IMR-90 (cell line): ENCODE results near the gene PVALEF. TPM values are rescaled to one million over a fixed set of nuclear protein-coding genes. Genes with fewer than 3 reads are reported as not detected.

Experiments
- ATAC-seq: fragments of 200-7000 bp; cut with Tn5 transposase; 2 replicates; pipeline ENCODE4 v1.9.1; 2020; ENCODE audit warnings: low read depth, mild to moderate bottlenecking, moderate library complexity
- BruUV-seq: library from RNA; stranded (reverse); fragments of 400-500 nt; replicated peaks from 2 replicates; lab custom pipeline; 2021; lab: Mats Ljungman, UMichigan
- CTCF ChIA-PET: fragments of 300-600 bp; formaldehyde crosslinking; extraction: SDS; loops from one replicate; lab custom pipeline; 2021; ENCODE audit warnings: antibody characterized with exemption; lab: Yijun Ruan, JAX
- POLR2A ChIA-PET: fragments of 300-600 bp; sonication (Branson Sonifier 250); formaldehyde crosslinking; loops from one replicate; lab custom pipeline; 2022; ENCODE audit warnings: antibody characterized with exemption; ENCODE audit not compliant: unreplicated experiment; lab: Charles Lee
- DNase-seq: peaks from one replicate; pipeline ENCODE4 v3.0.0; 2013
- H2AFZ ChIP-seq: replicated peaks from 2 replicates; pipeline ENCODE3; 2013; ENCODE audit warnings: low read length, mild to moderate bottlenecking; ENCODE audit not compliant: poor library complexity
- H2AK5ac ChIP-seq: 2 replicates; pipeline ENCODE4 v1.6.1; 2013; ENCODE audit warnings: low read depth, low read length, inconsistent platforms
- H2AK9ac ChIP-seq: replicated peaks from 2 replicates; pipeline ENCODE3; 2013; ENCODE audit warnings: mild to moderate bottlenecking, low read depth, low read length, moderate library complexity; ENCODE audit not compliant: poor library complexity
- H2BK120ac ChIP-seq: 2 replicates; pipeline ENCODE4 v1.6.1; 2013; ENCODE audit warnings: low read depth, low read length, inconsistent platforms
- H2BK15ac ChIP-seq: 3 replicates; pipeline ENCODE4 v1.6.1; 2013; ENCODE audit warnings: low read depth, low read length, inconsistent platforms
- H2BK20ac ChIP-seq: 2 replicates; pipeline ENCODE4 v1.6.1; 2013; ENCODE audit warnings: low read depth, mild to moderate bottlenecking, inconsistent platforms, low read length, moderate library complexity
- H2BK5ac ChIP-seq: 2 replicates; pipeline ENCODE4 v1.6.1; 2013; ENCODE audit warnings: mild to moderate bottlenecking, low read depth, low read length, inconsistent platforms; ENCODE audit not compliant: poor library complexity, severe bottlenecking
- H3K14ac ChIP-seq: replicated peaks from 2 replicates; pipeline ENCODE4 v1.6.1; 2013; ENCODE audit warnings: low read depth, low read length, inconsistent platforms
- H3K18ac ChIP-seq: 2 replicates; pipeline ENCODE4 v1.6.1; 2013; ENCODE audit warnings: low read depth, low read length, control low read depth
- H3K23ac ChIP-seq: 2 replicates; pipeline ENCODE4 v1.6.1; 2013; ENCODE audit warnings: low read depth, low read length, inconsistent platforms
- H3K27ac ChIP-seq: 2 replicates; pipeline ENCODE4 v1.5.1; 2013; ENCODE audit warnings: mild to moderate bottlenecking, control low read depth, low read length; ENCODE audit not compliant: insufficient read depth
- H3K27me3 ChIP-seq: 2 replicates; pipeline ENCODE4 v1.6.1; 2013; ENCODE audit warnings: low read length; ENCODE audit not compliant: control insufficient read depth, insufficient read depth
- H3K36me3 ChIP-seq: 2 replicates; pipeline ENCODE4 v1.6.1; 2013; ENCODE audit warnings: low read length, mixed read lengths; ENCODE audit not compliant: control insufficient read depth, insufficient read depth
- H3K4ac ChIP-seq: 2 replicates; pipeline ENCODE4 v1.6.1; 2013; ENCODE audit warnings: low read depth, low read length, inconsistent platforms
- H3K4me1 ChIP-seq: 2 replicates; pipeline ENCODE4 v1.6.1; 2013; ENCODE audit warnings: low read length, mixed read lengths; ENCODE audit not compliant: control insufficient read depth, insufficient read depth
- H3K4me2 ChIP-seq: 2 replicates; pipeline ENCODE4 v1.6.1; 2013; ENCODE audit warnings: low read depth, mild to moderate bottlenecking, control low read depth, low read length, moderate library complexity
- H3K4me3 ChIP-seq: 2 replicates; pipeline ENCODE4 v1.5.1; 2013; ENCODE audit warnings: low read depth, mild to moderate bottlenecking, control low read depth, low read length, moderate library complexity; ENCODE audit not compliant: insufficient read depth
- H3K56ac ChIP-seq: 2 replicates; pipeline ENCODE4 v1.6.1; 2013; ENCODE audit warnings: low read length, inconsistent platforms; ENCODE audit not compliant: insufficient read depth; ENCODE audit errors: extremely low read depth
- H3K79me1 ChIP-seq, 2 experiments: 2 replicates each; pipeline ENCODE4 v1.6.1; 2013; ENCODE audit warnings: low read length in 2 of 2, inconsistent platforms in 1 of 2, low read depth in 1 of 2
- H3K9ac ChIP-seq: 2 replicates; pipeline ENCODE4 v1.6.1; 2013; ENCODE audit warnings: low read depth, low read length, control low read depth
- H3K9me1 ChIP-seq: 2 replicates; pipeline ENCODE4 v1.6.1; 2013; ENCODE audit warnings: low read length, inconsistent platforms; ENCODE audit not compliant: insufficient read depth
- H3K9me3 ChIP-seq: 2 replicates; pipeline ENCODE4 v1.6.1; 2013; ENCODE audit warnings: low read length; ENCODE audit not compliant: control insufficient read depth, insufficient read depth
- H4K20me1 ChIP-seq: 2 replicates; pipeline ENCODE4 v1.6.1; 2013; ENCODE audit warnings: low read length, inconsistent platforms; ENCODE audit not compliant: insufficient read depth
- H4K5ac ChIP-seq: 2 replicates; pipeline ENCODE4 v1.6.1; 2013; ENCODE audit warnings: mild to moderate bottlenecking, low read depth, low read length, control low read depth
- H4K8ac ChIP-seq, 2 experiments: 2 replicates each; pipeline ENCODE4 v1.6.1; 2013; ENCODE audit warnings: low read depth in 2 of 2, low read length in 2 of 2, control low read depth in 1 of 2, inconsistent platforms in 1 of 2
- H4K91ac ChIP-seq: 2 replicates; pipeline ENCODE4 v1.6.1; 2013; ENCODE audit warnings: low read depth, low read length, inconsistent platforms; ENCODE audit not compliant: insufficient read depth
- BHLHE40 ChIP-seq: fragments of 150-350 bp; IDR thresholded peaks from 2 replicates; pipeline ENCODE4 v1.6.1; 2016; ENCODE audit warnings: mild to moderate bottlenecking, low read depth, low read length
- CEBPB ChIP-seq: IDR thresholded peaks from 2 replicates; pipeline ENCODE4 v1.6.1; 2012; ENCODE audit warnings: low read depth, low read length, improper control_type of control experiment
- CHD1 ChIP-seq: IDR thresholded peaks from 2 replicates; pipeline ENCODE4 v1.6.1; 2012; ENCODE audit warnings: low read depth, low read length, improper control_type of control experiment
- MAFK ChIP-seq: IDR thresholded peaks from 2 replicates; pipeline ENCODE4 v1.6.1; 2012; ENCODE audit warnings: low read depth, low read length, improper control_type of control experiment
- MAZ ChIP-seq: IDR thresholded peaks from 2 replicates; pipeline ENCODE4 v1.6.1; 2012; ENCODE audit warnings: low read depth, mild to moderate bottlenecking, low read length, improper control_type of control experiment, moderate library complexity, borderline replicate concordance
- MXI1 ChIP-seq: IDR thresholded peaks from 2 replicates; pipeline ENCODE4 v1.6.1; 2012; ENCODE audit warnings: low read depth, mild to moderate bottlenecking, low read length, moderate library complexity, borderline replicate concordance
- NFE2L2 ChIP-seq: fragments of 150-350 bp; IDR thresholded peaks from 2 replicates; pipeline ENCODE4 v1.6.1; 2016; ENCODE audit warnings: low read depth, mild to moderate bottlenecking, low read length
- POLR2A ChIP-seq: IDR thresholded peaks from 2 replicates; pipeline ENCODE4 v1.6.1; 2012; ENCODE audit warnings: mild to moderate bottlenecking, low read depth, low read length
- RAD21 ChIP-seq: IDR thresholded peaks from 2 replicates; pipeline ENCODE4 v1.6.1; 2012; ENCODE audit warnings: low read length, improper control_type of control experiment
- SMC3 ChIP-seq: fragments of 150-350 bp; IDR thresholded peaks from 2 replicates; pipeline ENCODE4 v1.6.1; 2016; ENCODE audit warnings: low read depth, mild to moderate bottlenecking, antibody characterized with exemption, low read length, moderate library complexity
- WGBS, 2 experiments: methylation state at CpG; one replicate each; pipeline versions ENCODE4 v1.1.5 to v1.1.7; 2013; ENCODE audit warnings: missing lambda C conversion rate in 2 of 2; ENCODE audit not compliant: insufficient read length in 1 of 2; ENCODE audit errors: extremely low coverage in 2 of 2; 5-methylcytosine and 5-hydroxymethylcytosine counted together
- dilution Hi-C: fragments of 300-500 bp; cut with HindIII; formaldehyde crosslinking; loops from one replicate; pipeline ENCODE4 v1.14.3; 2018; ENCODE audit warnings: low sequenced_read_pairs; ENCODE audit not compliant: unreplicated experiment
- in situ Hi-C: fragments of 300-500 bp; cut with MboI; formaldehyde crosslinking; loops from 3 replicates; pipeline ENCODE4 v1.14.3; 2019; ENCODE audit warnings: low sequenced_read_pairs, inconsistent platforms, mixed read lengths
- intact Hi-C: fragments of 100-400 bp; cut with micrococcal nuclease; formaldehyde crosslinking; loops from 2 replicates; pipeline ENCODE4 v1.10.0; 2022
- polyA plus RNA-seq, 3 experiments: library from polyadenylated mRNA; depleted of rRNA; stranded (reverse); fragments of >200 nt; gene quantifications; 2 replicates each; pipeline ENCODE4 v1.2.3, GENCODE V29; 2012; ENCODE audit warnings: low replicate concordance in 1 of 3
- total RNA-seq: library from RNA; depleted of rRNA; stranded (reverse); fragments of >200 nt; gene quantifications from 2 replicates; pipeline ENCODE4 v1.2.3, GENCODE V29; 2012
- TF ChIP-seq, protein P1 (sequence below): conservative IDR thresholded peaks from 2 replicates; pipeline ENCODE4 v1.5.1; 2012; ENCODE audit warnings: mild to moderate bottlenecking, low read depth, low read length, improper control_type of control experiment
- TF ChIP-seq, protein P2 (sequence below): fragments of 150-350 bp; IDR thresholded peaks from 2 replicates; pipeline ENCODE4 v1.6.1; 2016; ENCODE audit warnings: low read depth, mild to moderate bottlenecking, low read length, moderate library complexity, borderline replicate concordance
- TF ChIP-seq, protein P3 (sequence below): fragments of 150-350 bp; IDR thresholded peaks from 2 replicates; pipeline ENCODE4 v1.6.1; 2017; ENCODE audit warnings: mild to moderate bottlenecking, antibody characterized with exemption, low read length, low read depth

Gene PVALEF
- total and polyA plus RNA-seq, 2 of the 4 experiments (the other 2 are of a cell fraction), result not detected

DNA sequence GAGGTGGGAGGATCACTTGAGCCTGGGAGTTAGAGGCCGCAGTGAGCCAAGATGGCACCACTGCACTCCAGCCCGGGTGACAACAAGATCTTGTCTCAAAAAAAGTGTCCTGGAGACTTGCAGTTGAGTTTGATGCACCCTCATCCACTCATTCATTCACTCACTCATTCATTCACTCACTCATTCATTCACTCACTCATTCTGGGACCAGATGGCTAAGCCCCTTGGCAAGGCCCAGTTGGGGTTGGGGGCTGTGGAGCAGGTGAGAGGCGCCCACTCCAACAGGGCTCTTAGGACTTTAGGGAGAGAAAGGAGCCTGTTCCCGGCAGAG is 1.9 kb downstream of the PVALEF start:
- Histone ChIP-seq H3K79me1 (no peaks in the 10 kb centered on the region), H3K18ac (no peak overlapping the region), H4K5ac (no peak overlapping the region), H3K14ac (no peak overlapping the region), H3K27ac (no peak overlapping the region), H2BK5ac (no peak overlapping the region), H3K4me3 (no peak overlapping the region), H2BK20ac (no peak overlapping the region), H3K9me3 (no peaks in the 10 kb centered on the region), H3K4me1 (0 out of 2 replicates have a peak, but pooled peaks cover 1% of the 10 kb centered on the region), H3K4ac (no peak overlapping the region), H2BK15ac (no peak overlapping the region), H2AFZ (no peak overlapping the region), H2BK120ac (no peak overlapping the region), H3K4me2 (no peak overlapping the region), H2AK9ac (no peak overlapping the region), H3K56ac (no peak overlapping the region), H4K20me1 (0 out of 2 replicates have a peak, but pooled peaks cover 3% of the 10 kb centered on the region), H3K27me3 (peaks cover 50% of the 10 kb centered on the region), H3K23ac (no peak overlapping the region), H4K8ac (no peak overlapping the region), H4K91ac (no peak overlapping the region), H3K36me3 (no peaks in the 10 kb centered on the region), H3K9ac (no peak overlapping the region), H3K9me1 (no peaks in the 10 kb centered on the region), H2AK5ac (no peak overlapping the region)
- DNase-seq, result no peak
- dilution Hi-C loops (no loop called here), in situ Hi-C loops (no loop called here), intact Hi-C loops (no loop called here)
- CTCF ChIA-PET, result no interaction called here
- POLR2A ChIA-PET, result no interaction called here
- WGBS, 2 experiments, result 83% methylated on average over 1 of the region's 4 CpGs; no CpG with 5 or more reads in 1 of the 2 experiments
- TF ChIP-seq MAZ (no peak), CEBPB (no peak), SMC3 (no peak), CHD1 (no peak), NFE2L2 (no peak), MAFK (no peak), MXI1 (no peak), BHLHE40 (no peak), RAD21 (no peak), POLR2A (no peak)
- TF ChIP-seq, protein P1, sequence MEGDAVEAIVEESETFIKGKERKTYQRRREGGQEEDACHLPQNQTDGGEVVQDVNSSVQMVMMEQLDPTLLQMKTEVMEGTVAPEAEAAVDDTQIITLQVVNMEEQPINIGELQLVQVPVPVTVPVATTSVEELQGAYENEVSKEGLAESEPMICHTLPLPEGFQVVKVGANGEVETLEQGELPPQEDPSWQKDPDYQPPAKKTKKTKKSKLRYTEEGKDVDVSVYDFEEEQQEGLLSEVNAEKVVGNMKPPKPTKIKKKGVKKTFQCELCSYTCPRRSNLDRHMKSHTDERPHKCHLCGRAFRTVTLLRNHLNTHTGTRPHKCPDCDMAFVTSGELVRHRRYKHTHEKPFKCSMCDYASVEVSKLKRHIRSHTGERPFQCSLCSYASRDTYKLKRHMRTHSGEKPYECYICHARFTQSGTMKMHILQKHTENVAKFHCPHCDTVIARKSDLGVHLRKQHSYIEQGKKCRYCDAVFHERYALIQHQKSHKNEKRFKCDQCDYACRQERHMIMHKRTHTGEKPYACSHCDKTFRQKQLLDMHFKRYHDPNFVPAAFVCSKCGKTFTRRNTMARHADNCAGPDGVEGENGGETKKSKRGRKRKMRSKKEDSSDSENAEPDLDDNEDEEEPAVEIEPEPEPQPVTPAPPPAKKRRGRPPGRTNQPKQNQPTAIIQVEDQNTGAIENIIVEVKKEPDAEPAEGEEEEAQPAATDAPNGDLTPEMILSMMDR, result no peak
- TF ChIP-seq, protein P2, sequence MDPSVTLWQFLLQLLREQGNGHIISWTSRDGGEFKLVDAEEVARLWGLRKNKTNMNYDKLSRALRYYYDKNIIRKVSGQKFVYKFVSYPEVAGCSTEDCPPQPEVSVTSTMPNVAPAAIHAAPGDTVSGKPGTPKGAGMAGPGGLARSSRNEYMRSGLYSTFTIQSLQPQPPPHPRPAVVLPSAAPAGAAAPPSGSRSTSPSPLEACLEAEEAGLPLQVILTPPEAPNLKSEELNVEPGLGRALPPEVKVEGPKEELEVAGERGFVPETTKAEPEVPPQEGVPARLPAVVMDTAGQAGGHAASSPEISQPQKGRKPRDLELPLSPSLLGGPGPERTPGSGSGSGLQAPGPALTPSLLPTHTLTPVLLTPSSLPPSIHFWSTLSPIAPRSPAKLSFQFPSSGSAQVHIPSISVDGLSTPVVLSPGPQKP, result no peak
- TF ChIP-seq, protein P3, sequence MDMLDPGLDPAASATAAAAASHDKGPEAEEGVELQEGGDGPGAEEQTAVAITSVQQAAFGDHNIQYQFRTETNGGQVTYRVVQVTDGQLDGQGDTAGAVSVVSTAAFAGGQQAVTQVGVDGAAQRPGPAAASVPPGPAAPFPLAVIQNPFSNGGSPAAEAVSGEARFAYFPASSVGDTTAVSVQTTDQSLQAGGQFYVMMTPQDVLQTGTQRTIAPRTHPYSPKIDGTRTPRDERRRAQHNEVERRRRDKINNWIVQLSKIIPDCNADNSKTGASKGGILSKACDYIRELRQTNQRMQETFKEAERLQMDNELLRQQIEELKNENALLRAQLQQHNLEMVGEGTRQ, result no peak
- BruUV-seq, result no TSS peak
- no peak for ATAC-seq
